GM18907 (cell line): ENCODE results near the gene SYMPK.

Experiments used
- ATAC-seq: cut with Tn5 transposase; IDR thresholded peaks from one replicate; pipeline ENCODE4 v1.9.1; 2021; ENCODE audit warnings: mild to moderate bottlenecking, moderate library complexity; ENCODE audit not compliant: unreplicated experiment

The SYMPK gene

GRCh38 chr19:45768655-45768983 is 94.3 kb downstream of the SYMPK start:
- no peak for ATAC-seq

- ATAC-seq: no peak
Observed at GRCh38 chr19:45767881-45768654, 94.9 kb downstream of the SYMPK start.

- no peak for ATAC-seq
Observed at GRCh38 chr19:45767410-45767880, 95.5 kb downstream of the SYMPK start.

- ATAC-seq: no peak
Observed at GRCh38 chr19:45766869-45767346, 96.0 kb downstream of the SYMPK start.

GRCh38 chr19:45766296-45766868 is 96.6 kb downstream of the SYMPK start:
- no peak for ATAC-seq

GRCh38 chr19:45765702-45766295 is 97.1 kb downstream of the SYMPK start:
- no peak for ATAC-seq
